Astrocyte (in vitro differentiated cells and primary cell): Measurements from ENCODE around the gene GAPVD1. TPM values are rescaled to one million over a fixed set of nuclear protein-coding genes. Genes with fewer than 3 reads are reported as not detected.
A peak's percentile ranks its signal among the peaks of the same experiment; 100 is the strongest.

Experiments
- DNase-seq: peaks from one replicate; pipeline ENCODE4 v3.0.0-alpha.2; 2010; ENCODE audit warnings: low read depth
- FAIRE-seq: peaks from 2 replicates; lab custom pipeline; 2011; peaks lifted over from hg19 to GRCh38; lab: Jason Lieb, UNC
- H2AFZ ChIP-seq: 2 replicates; pipeline ENCODE4 v1.6.0; 2012; ENCODE audit warnings: low read depth, low read length, inconsistent platforms
- H3K27ac ChIP-seq: 2 replicates; pipeline ENCODE4 v1.5.1; 2011; ENCODE audit warnings: low read depth, low read length, inconsistent platforms
- H3K27me3 ChIP-seq: 2 replicates; pipeline ENCODE4 v1.6.0; 2011; ENCODE audit warnings: low read length, inconsistent platforms; ENCODE audit not compliant: insufficient read depth
- H3K36me3 ChIP-seq: 2 replicates; pipeline ENCODE4 v1.5.1; 2011; ENCODE audit warnings: low read length, inconsistent platforms; ENCODE audit not compliant: insufficient read depth
- H3K4me1 ChIP-seq: 2 replicates; pipeline ENCODE4 v1.5.1; 2011; ENCODE audit warnings: low read length, inconsistent platforms; ENCODE audit not compliant: insufficient read depth
- H3K4me2 ChIP-seq: 2 replicates; pipeline ENCODE4 v1.6.0; 2012; ENCODE audit warnings: low read length, inconsistent platforms
- H3K4me3 ChIP-seq: 2 replicates; pipeline ENCODE4 v1.5.1; 2011; ENCODE audit warnings: low read depth, mild to moderate bottlenecking, low read length, inconsistent platforms; ENCODE audit not compliant: insufficient read depth
- H3K79me2 ChIP-seq: 2 replicates; pipeline ENCODE4 v1.6.0; 2012; ENCODE audit warnings: mild to moderate bottlenecking, low read length, inconsistent platforms; ENCODE audit not compliant: insufficient read depth
- H3K9ac ChIP-seq: 2 replicates; pipeline ENCODE4 v1.6.0; 2012; ENCODE audit warnings: mild to moderate bottlenecking, low read length, inconsistent platforms
- H3K9me3 ChIP-seq: 2 replicates; pipeline ENCODE4 v1.5.1; 2012; ENCODE audit warnings: low read depth, mild to moderate bottlenecking, low read length, inconsistent platforms; ENCODE audit not compliant: insufficient read depth
- H4K20me1 ChIP-seq: 2 replicates; pipeline ENCODE4 v1.6.0; 2012; ENCODE audit warnings: low read length, inconsistent platforms; ENCODE audit not compliant: insufficient read depth
- H3K27ac Mint-ChIP-seq: one replicate; pipeline ENCODE4 v1.8.0; 2021; ENCODE audit warnings: mild to moderate bottlenecking, mixed read lengths; ENCODE audit not compliant: unreplicated experiment
- H3K27me3 Mint-ChIP-seq: one replicate; pipeline ENCODE4 v1.8.0; 2021; ENCODE audit warnings: low read depth, mixed read lengths; ENCODE audit not compliant: unreplicated experiment
- H3K36me3 Mint-ChIP-seq: one replicate; pipeline ENCODE4 v1.8.0; 2021; ENCODE audit warnings: low read depth, mixed read lengths; ENCODE audit not compliant: unreplicated experiment
- H3K4me1 Mint-ChIP-seq: one replicate; pipeline ENCODE4 v1.8.0; 2021; ENCODE audit warnings: low read depth, mixed read lengths; ENCODE audit not compliant: unreplicated experiment
- H3K4me3 Mint-ChIP-seq: one replicate; pipeline ENCODE4 v1.8.0; 2021; ENCODE audit warnings: mild to moderate bottlenecking, moderate library complexity, mixed read lengths; ENCODE audit not compliant: unreplicated experiment
- H3K9me3 Mint-ChIP-seq: one replicate; pipeline ENCODE4 v1.8.0; 2021; ENCODE audit warnings: mild to moderate bottlenecking, mixed read lengths; ENCODE audit not compliant: unreplicated experiment
- CTCF ChIP-seq: IDR thresholded peaks from 2 replicates; pipeline ENCODE4 v1.5.1; 2011; ENCODE audit warnings: low read depth, mild to moderate bottlenecking, inconsistent platforms, low read length, moderate library complexity; ENCODE audit not compliant: insufficient read depth
- EZH2 ChIP-seq: IDR thresholded peaks from 2 replicates; pipeline ENCODE4 v1.6.1; 2012; ENCODE audit warnings: mild to moderate bottlenecking, low read length, inconsistent platforms; ENCODE audit not compliant: insufficient read depth
- total RNA-seq: library from RNA; stranded (reverse); gene quantifications from 2 replicates; pipeline ENCODE4 v1.2.1, GENCODE V29; 2021

The GAPVD1 gene
- total RNA-seq, 1 donor from 2014 or later = 54.4 TPM

- Mint-ChIP-seq H3K4me3 (no peak overlapping the region), H3K27me3 (no peaks in the 10 kb centered on the region), H3K9me3 (no peaks in the 10 kb centered on the region), H3K4me1 (no peaks in the 10 kb centered on the region), H3K27ac (no peak overlapping the region), H3K36me3 (peaks cover 2% of the 10 kb centered on the region)
- no peak overlapping the region for H3K27ac ChIP-seq
- H4K20me1 ChIP-seq = no peaks in the 10 kb centered on the region
- H3K9me3 ChIP-seq = no peaks in the 10 kb centered on the region
- H2AFZ ChIP-seq = no peak overlapping the region
- H3K4me3 ChIP-seq = no peak overlapping the region
- no peaks in the 10 kb centered on the region for H3K36me3 ChIP-seq
- FAIRE-seq = no peak
- H3K4me1 ChIP-seq = peaks cover 4% of the 10 kb centered on the region
- no peaks in the 10 kb centered on the region for H3K79me2 ChIP-seq
- no peak for TF ChIP-seq CTCF
- TF ChIP-seq EZH2 = no peak
- no peaks in the 10 kb centered on the region for H3K27me3 ChIP-seq
- no peak overlapping the region for H3K9ac ChIP-seq
- no peak overlapping the region for H3K4me2 ChIP-seq
- DNase-seq = no peak
Measured at GRCh38 chr9:125396799-125397198, 135.2 kb downstream of the GAPVD1 start.

- H3K4me1 Mint-ChIP-seq = no peaks in the 10 kb centered on the region
- Histone ChIP-seq H4K20me1 (no peaks in the 10 kb centered on the region), H3K27me3 (no peaks in the 10 kb centered on the region), H3K4me1 (peaks cover 4% of the 10 kb centered on the region), H3K79me2 (no peaks in the 10 kb centered on the region), H2AFZ (peak overlapping the region; percentile 15), H3K9me3 (no peaks in the 10 kb centered on the region), H3K27ac (no peak overlapping the region), H3K9ac (no peak overlapping the region), H3K4me3 (no peak overlapping the region), H3K36me3 (no peaks in the 10 kb centered on the region), H3K4me2 (no peak overlapping the region)
- no peak for DNase-seq
- TF ChIP-seq EZH2 = no peak
- no peak for TF ChIP-seq CTCF
- no peaks in the 10 kb centered on the region for H3K9me3 Mint-ChIP-seq
- H3K27me3 Mint-ChIP-seq = no peaks in the 10 kb centered on the region
- FAIRE-seq = no peak
- H3K27ac Mint-ChIP-seq = no peak overlapping the region
- peaks cover 2% of the 10 kb centered on the region for H3K36me3 Mint-ChIP-seq
- H3K4me3 Mint-ChIP-seq = no peak overlapping the region
Measured at GRCh38 chr9:125397736-125398135, 136.1 kb downstream of the GAPVD1 start.

- no peak overlapping the region for H2AFZ ChIP-seq
- no peak overlapping the region for H3K4me3 Mint-ChIP-seq
- DNase-seq (no peak), FAIRE-seq (no peak)
- H3K9me3 Mint-ChIP-seq = no peaks in the 10 kb centered on the region
- H3K4me1 Mint-ChIP-seq = no peaks in the 10 kb centered on the region
- H3K27me3 ChIP-seq = no peaks in the 10 kb centered on the region
- no peaks in the 10 kb centered on the region for H3K9me3 ChIP-seq
- TF ChIP-seq EZH2 = no peak
- TF ChIP-seq CTCF = no peak
- H4K20me1 ChIP-seq = no peaks in the 10 kb centered on the region
- no peak overlapping the region for H3K27ac ChIP-seq
- H3K4me2 ChIP-seq = no peak overlapping the region
- no peak overlapping the region for H3K4me3 ChIP-seq
- no peaks in the 10 kb centered on the region for H3K79me2 ChIP-seq
- H3K36me3 Mint-ChIP-seq = peaks cover 2% of the 10 kb centered on the region
- H3K9ac ChIP-seq = no peak overlapping the region
- H3K27me3 Mint-ChIP-seq = no peaks in the 10 kb centered on the region
- no peaks in the 10 kb centered on the region for H3K36me3 ChIP-seq
- no peak overlapping the region for H3K27ac Mint-ChIP-seq
- H3K4me1 ChIP-seq = peaks cover 4% of the 10 kb centered on the region
Measured at GRCh38 chr9:125398243-125398642, 136.6 kb downstream of the GAPVD1 start.
